ENCODE results near the gene PLAC8L1. TPM values are rescaled to one million over a fixed set of nuclear protein-coding genes. Genes with fewer than 3 reads are reported as not detected.
"Not testable (repeated sequence)": the region's sequence is repeated elsewhere in the genome, so short reads cannot be mapped to it uniquely, and the experiment has no call there.

The PLAC8L1 gene, protein sequence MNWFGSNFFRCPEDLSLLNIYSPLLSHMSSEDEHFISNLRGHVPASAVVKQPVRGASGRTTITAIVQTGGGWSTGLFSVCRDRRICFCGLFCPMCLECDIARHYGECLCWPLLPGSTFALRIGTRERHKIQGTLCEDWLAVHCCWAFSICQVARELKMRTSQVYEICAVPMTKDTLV
- 0.17 TPM for polyA plus RNA-seq (2012; ENCODE audit: low read depth, missing spikeins)

DNA sequence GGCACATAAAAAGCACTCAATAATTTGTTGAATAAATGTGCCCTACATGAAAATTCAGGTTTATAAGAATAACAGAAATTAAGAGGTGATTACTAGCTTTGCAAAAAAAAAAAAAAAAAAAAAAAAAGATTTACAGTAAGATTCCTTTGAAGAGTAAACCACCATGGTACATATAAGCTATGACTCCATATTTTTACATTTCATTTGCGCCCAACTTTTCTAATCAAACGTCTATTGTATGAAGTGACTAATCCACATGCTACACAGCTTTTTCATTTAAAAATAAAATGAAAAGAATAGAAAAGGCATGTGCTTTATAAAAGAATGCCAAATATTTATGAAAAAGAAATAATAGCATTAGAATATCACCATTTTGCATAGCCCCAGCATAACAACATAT lies at the start of gene PLAC8L1:
TSS of gene PLAC8L1 (minus strand) at position 101 of the 400 bp plus-strand sequence. CDS start 1,266 bp downstream, outside the sequence.
- no peak for TF ChIP-seq PAX5 (IDR thresholded peaks at IDR 0.05; ENCODE audit: insufficient read depth, low read length, severe bottlenecking)
- no peak for TF ChIP-seq TAF1 (IDR thresholded peaks at IDR 0.05; ENCODE audit: low read depth, low read length)
- TF ChIP-seq POLR2A (IDR thresholded peaks at IDR 0.05; ENCODE audit: low read depth, low read length), result no peak
- DNase-seq (ENCODE audit: insufficient read length, low spot score) (no peak), FAIRE-seq (no peak)

- FAIRE-seq (peak; percentile 51), DNase-seq (ENCODE audit: insufficient read length, low spot score) (no peak)
- TF ChIP-seq TAF1 (IDR thresholded peaks at IDR 0.05; ENCODE audit: low read depth, low read length) (no peak), PAX5 (IDR thresholded peaks at IDR 0.05; ENCODE audit: insufficient read depth, low read length, severe bottlenecking) (no peak), POLR2AphosphoS5 (IDR thresholded peaks at IDR 0.05; ENCODE audit: low read depth, low read length) (no peak), POU2F2 (IDR thresholded peaks at IDR 0.05; ENCODE audit: low read depth, low read length) (no peak), POLR2A (IDR thresholded peaks at IDR 0.05; ENCODE audit: low read depth, low read length) (no peak), SPI1 (IDR thresholded peaks at IDR 0.05; ENCODE audit: low read depth, low read length) (no peak)
Measured at GRCh38 chr5:146151970-146152369, 46.6 kb upstream of the PLAC8L1 start.

- TF ChIP-seq POU2F2 (IDR thresholded peaks at IDR 0.05; ENCODE audit: low read depth, low read length) (no peak), POLR2A (IDR thresholded peaks at IDR 0.05; ENCODE audit: low read depth, low read length) (no peak), TAF1 (IDR thresholded peaks at IDR 0.05; ENCODE audit: low read depth, low read length) (no peak), SPI1 (IDR thresholded peaks at IDR 0.05; ENCODE audit: low read depth, low read length) (no peak), PAX5 (IDR thresholded peaks at IDR 0.05; ENCODE audit: insufficient read depth, low read length, severe bottlenecking) (no peak), POLR2AphosphoS5 (IDR thresholded peaks at IDR 0.05; ENCODE audit: low read depth, low read length) (no peak)
- FAIRE-seq, result no peak
- DNase-seq (ENCODE audit: insufficient read length, low spot score), result no peak
Measured at GRCh38 chr5:146137967-146138403, 32.6 kb upstream of the PLAC8L1 start.

GRCh38 chr5:146130440-146131045 lies 25.2 kb upstream of the PLAC8L1 start:
- no peak for FAIRE-seq
- no peak for DNase-seq (ENCODE audit: insufficient read length, low spot score)
- no peak for TF ChIP-seq POLR2A (IDR thresholded peaks at IDR 0.05; ENCODE audit: low read depth, low read length)
- TF ChIP-seq PAX5 (IDR thresholded peaks at IDR 0.05; ENCODE audit: insufficient read depth, low read length, severe bottlenecking), result no peak
- no peak for TF ChIP-seq TAF1 (IDR thresholded peaks at IDR 0.05; ENCODE audit: low read depth, low read length)
- no peak for TF ChIP-seq POLR2AphosphoS5 (IDR thresholded peaks at IDR 0.05; ENCODE audit: low read depth, low read length)
- no peak for TF ChIP-seq POU2F2 (IDR thresholded peaks at IDR 0.05; ENCODE audit: low read depth, low read length)
- TF ChIP-seq SPI1 (IDR thresholded peaks at IDR 0.05; ENCODE audit: low read depth, low read length), result no peak

DNA sequence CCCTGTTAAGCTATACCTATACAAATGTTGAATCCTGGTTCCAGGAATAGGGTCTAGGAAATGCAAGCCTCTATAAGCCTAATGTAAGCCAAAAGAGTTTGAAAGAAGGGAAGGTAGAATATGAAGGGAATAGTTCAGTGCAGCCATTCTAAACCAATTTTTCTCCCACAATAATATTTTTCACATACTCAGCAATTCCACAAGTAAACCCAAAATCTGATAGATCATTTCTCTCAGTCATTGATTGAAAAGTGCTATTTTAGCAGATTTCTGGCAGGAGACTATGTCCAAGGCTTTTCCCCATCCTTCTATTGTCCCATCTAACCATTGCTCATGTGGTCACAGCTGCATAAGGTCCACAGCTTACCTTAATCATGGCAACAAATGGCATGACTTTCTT lies 20.7 kb upstream of the PLAC8L1 start:
- no peak for DNase-seq (ENCODE audit: insufficient read length, low spot score)
- TF ChIP-seq PAX5 (IDR thresholded peaks at IDR 0.05; ENCODE audit: insufficient read depth, low read length, severe bottlenecking), result no peak
- TF ChIP-seq TAF1 (IDR thresholded peaks at IDR 0.05; ENCODE audit: low read depth, low read length), result no peak
- TF ChIP-seq SPI1 (IDR thresholded peaks at IDR 0.05; ENCODE audit: low read depth, low read length), result no peak
- TF ChIP-seq POLR2A (IDR thresholded peaks at IDR 0.05; ENCODE audit: low read depth, low read length), result no peak
- no peak for TF ChIP-seq POLR2AphosphoS5 (IDR thresholded peaks at IDR 0.05; ENCODE audit: low read depth, low read length)
- TF ChIP-seq POU2F2 (IDR thresholded peaks at IDR 0.05; ENCODE audit: low read depth, low read length), result no peak
- FAIRE-seq, result no peak

DNA sequence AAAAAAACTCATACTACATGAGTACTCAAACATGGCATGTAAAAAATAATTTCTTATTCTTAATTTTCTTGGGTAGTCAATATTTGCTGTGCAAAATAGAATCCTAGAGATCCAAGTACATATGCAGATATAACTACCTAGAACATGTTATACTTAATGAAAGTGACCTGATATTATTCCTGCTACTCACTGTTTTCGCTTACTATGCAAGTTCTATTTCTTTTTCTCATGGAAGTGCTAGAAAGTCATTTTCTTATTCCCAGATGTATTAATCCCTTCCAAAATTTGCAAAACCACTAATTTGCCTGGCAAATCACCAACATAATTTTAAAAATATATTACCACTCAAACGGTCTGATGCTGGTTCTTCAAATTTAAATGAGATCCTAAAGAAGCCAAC lies 19.2 kb upstream of the PLAC8L1 start:
- FAIRE-seq, result no peak

GRCh38 chr5:146121451-146121850 lies 16.1 kb upstream of the PLAC8L1 start:
- FAIRE-seq; DNase-seq (ENCODE audit: insufficient read length, low spot score): not testable (repeated sequence)

More for the DNA sequence above, 19.2 kb upstream of the PLAC8L1 start:
- no peak for TF ChIP-seq PAX5 (IDR thresholded peaks at IDR 0.05; ENCODE audit: insufficient read depth, low read length, severe bottlenecking)
- TF ChIP-seq TAF1 (IDR thresholded peaks at IDR 0.05; ENCODE audit: low read depth, low read length), result no peak
- no peak for TF ChIP-seq POLR2A (IDR thresholded peaks at IDR 0.05; ENCODE audit: low read depth, low read length)
- no peak for TF ChIP-seq SPI1 (IDR thresholded peaks at IDR 0.05; ENCODE audit: low read depth, low read length)
- no peak for TF ChIP-seq POLR2AphosphoS5 (IDR thresholded peaks at IDR 0.05; ENCODE audit: low read depth, low read length)
- no peak for TF ChIP-seq POU2F2 (IDR thresholded peaks at IDR 0.05; ENCODE audit: low read depth, low read length)
- DNase-seq (ENCODE audit: insufficient read length, low spot score), result no peak

DNA sequence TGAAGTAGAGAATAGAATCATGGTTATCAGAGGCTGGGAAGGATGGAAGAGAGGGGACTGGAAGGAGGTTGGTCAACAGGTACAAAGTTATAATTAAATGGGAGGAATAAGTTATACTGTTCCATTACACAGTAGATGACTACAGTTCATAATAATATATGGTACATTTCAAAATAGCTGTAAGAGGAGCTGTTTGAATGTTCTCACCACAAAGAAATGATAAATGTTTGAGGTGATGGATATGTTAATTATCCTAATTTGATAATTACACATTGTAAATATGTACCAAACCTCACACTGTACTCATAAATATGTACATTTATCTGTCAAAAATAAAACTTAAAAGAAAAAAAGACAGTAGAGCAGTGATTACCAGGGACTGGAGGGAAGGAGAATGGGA lies 12.9 kb upstream of the PLAC8L1 start:
- no peak for DNase-seq (ENCODE audit: insufficient read length, low spot score)
- FAIRE-seq, result no peak
- TF ChIP-seq POLR2AphosphoS5 (IDR thresholded peaks at IDR 0.05; ENCODE audit: low read depth, low read length), result no peak

GRCh38 chr5:146117216-146117615 lies 11.8 kb upstream of the PLAC8L1 start:
- not testable (repeated sequence) for FAIRE-seq; DNase-seq (ENCODE audit: insufficient read length, low spot score)

GRCh38 chr5:146116361-146116760 lies 11.0 kb upstream of the PLAC8L1 start:
- DNase-seq (ENCODE audit: insufficient read length, low spot score) (no peak), FAIRE-seq (no peak)
- TF ChIP-seq POU2F2 (IDR thresholded peaks at IDR 0.05; ENCODE audit: low read depth, low read length) (no peak), POLR2AphosphoS5 (IDR thresholded peaks at IDR 0.05; ENCODE audit: low read depth, low read length) (no peak), POLR2A (IDR thresholded peaks at IDR 0.05; ENCODE audit: low read depth, low read length) (no peak), PAX5 (IDR thresholded peaks at IDR 0.05; ENCODE audit: insufficient read depth, low read length, severe bottlenecking) (no peak), SPI1 (IDR thresholded peaks at IDR 0.05; ENCODE audit: low read depth, low read length) (no peak)

All from GM12891 (cell line).